KMS-11 (cell line): ENCODE results near the gene EPHB3.

ENCODE experiments used
- H2AFZ ChIP-seq: fragments of 200-600 bp; sonication (generic); 2 replicates; pipeline ENCODE4 v1.6.1; 2016; ENCODE audit warnings: antibody characterized with exemption, mixed run types, low read depth
- H3K27ac ChIP-seq: fragments of 200-600 bp; sonication (generic); 2 replicates; pipeline ENCODE4 v1.6.1; 2016; ENCODE audit warnings: mild to moderate bottlenecking, mixed run types
- H3K27me3 ChIP-seq: fragments of 200-600 bp; sonication (generic); 2 replicates; pipeline ENCODE4 v1.6.1; 2017; ENCODE audit warnings: mild to moderate bottlenecking, low read depth, mixed run types, moderate library complexity; ENCODE audit not compliant: insufficient read depth
- H3K36me3 ChIP-seq: fragments of 200-600 bp; sonication (generic); 2 replicates; pipeline ENCODE4 v1.6.1; 2017; ENCODE audit warnings: mild to moderate bottlenecking, mixed run types; ENCODE audit not compliant: insufficient read depth
- H3K4me1 ChIP-seq: fragments of 200-600 bp; sonication (generic); 2 replicates; pipeline ENCODE4 v1.6.1; 2016; ENCODE audit warnings: mild to moderate bottlenecking, low read depth, mixed run types; ENCODE audit not compliant: poor library complexity, severe bottlenecking
- H3K4me2 ChIP-seq: fragments of 200-600 bp; sonication (generic); 2 replicates; pipeline ENCODE4 v1.7.0; 2016; ENCODE audit warnings: mild to moderate bottlenecking, mixed run types
- H3K4me3 ChIP-seq: fragments of 200-600 bp; sonication (generic); IDR thresholded peaks from 2 replicates; pipeline ENCODE4 v1.6.1; 2017; ENCODE audit warnings: low read depth, low read length, mixed read lengths; ENCODE audit not compliant: insufficient read depth
- H3K79me2 ChIP-seq: fragments of 200-600 bp; sonication (generic); 2 replicates; pipeline ENCODE4 v1.6.1; 2016; ENCODE audit warnings: low read depth, mixed run types; ENCODE audit not compliant: insufficient read depth
- H3K9ac ChIP-seq: fragments of 200-600 bp; sonication (generic); 2 replicates; pipeline ENCODE4 v1.6.1; 2016; ENCODE audit warnings: mild to moderate bottlenecking, mixed run types
- H4K20me1 ChIP-seq: fragments of 200-600 bp; sonication (generic); 2 replicates; pipeline ENCODE4 v1.6.1; 2016; ENCODE audit warnings: mild to moderate bottlenecking, mixed run types; ENCODE audit not compliant: insufficient read depth
- TF ChIP-seq, protein P1 (sequence below): fragments of 200-600 bp; sonication (generic); conservative IDR thresholded peaks from 2 replicates; pipeline ENCODE4 v1.6.1; 2017; ENCODE audit warnings: low read depth, mild to moderate bottlenecking, antibody characterized with exemption, low read length, moderate library complexity, mixed read lengths

EPHB3 gene

DNA sequence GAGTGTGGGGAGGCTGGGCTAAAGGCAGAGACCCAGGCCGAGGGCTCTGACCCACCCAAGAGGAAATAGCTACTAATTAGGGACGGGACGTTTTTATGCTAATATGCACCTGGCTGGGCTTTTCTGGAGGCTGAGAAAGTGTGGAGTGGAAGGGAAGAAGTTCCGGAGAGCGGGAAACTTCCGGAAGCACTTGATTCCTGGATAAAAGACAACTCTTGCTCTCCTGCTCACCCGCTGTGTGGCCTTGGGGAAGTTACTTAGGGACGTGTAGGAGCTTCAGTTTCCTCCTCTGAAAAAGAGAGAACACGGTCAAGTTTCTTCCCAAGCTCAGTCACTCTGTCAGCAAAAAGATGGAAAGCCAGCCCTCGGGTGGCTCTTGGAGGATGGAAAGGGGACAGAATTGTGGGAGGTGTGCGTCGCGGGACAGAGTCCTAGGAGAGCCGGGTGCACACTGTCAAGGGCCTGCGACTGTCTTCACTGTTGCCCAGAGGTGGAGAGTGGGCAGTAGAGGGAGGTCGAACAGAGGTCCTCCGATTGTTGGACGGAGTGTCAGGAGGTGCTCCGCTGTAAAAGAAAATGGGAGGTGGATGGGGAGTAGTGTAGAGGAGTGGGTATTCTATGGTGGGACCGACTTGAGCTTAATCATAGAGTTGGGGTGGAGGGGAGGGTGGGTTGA lies 43.2 kb downstream of the EPHB3 start:
- Histone ChIP-seq H3K27ac (no peak overlapping the region), H4K20me1 (no peaks in the 10 kb centered on the region), H3K79me2 (no peaks in the 10 kb centered on the region), H2AFZ (no peak overlapping the region), H3K4me3 (no peak overlapping the region), H3K27me3 (peaks cover 20% of the 10 kb centered on the region), H3K4me1 (no peaks in the 10 kb centered on the region), H3K4me2 (no peak overlapping the region), H3K9ac (no peak overlapping the region), H3K36me3 (no peaks in the 10 kb centered on the region)
- TF ChIP-seq, protein P1, sequence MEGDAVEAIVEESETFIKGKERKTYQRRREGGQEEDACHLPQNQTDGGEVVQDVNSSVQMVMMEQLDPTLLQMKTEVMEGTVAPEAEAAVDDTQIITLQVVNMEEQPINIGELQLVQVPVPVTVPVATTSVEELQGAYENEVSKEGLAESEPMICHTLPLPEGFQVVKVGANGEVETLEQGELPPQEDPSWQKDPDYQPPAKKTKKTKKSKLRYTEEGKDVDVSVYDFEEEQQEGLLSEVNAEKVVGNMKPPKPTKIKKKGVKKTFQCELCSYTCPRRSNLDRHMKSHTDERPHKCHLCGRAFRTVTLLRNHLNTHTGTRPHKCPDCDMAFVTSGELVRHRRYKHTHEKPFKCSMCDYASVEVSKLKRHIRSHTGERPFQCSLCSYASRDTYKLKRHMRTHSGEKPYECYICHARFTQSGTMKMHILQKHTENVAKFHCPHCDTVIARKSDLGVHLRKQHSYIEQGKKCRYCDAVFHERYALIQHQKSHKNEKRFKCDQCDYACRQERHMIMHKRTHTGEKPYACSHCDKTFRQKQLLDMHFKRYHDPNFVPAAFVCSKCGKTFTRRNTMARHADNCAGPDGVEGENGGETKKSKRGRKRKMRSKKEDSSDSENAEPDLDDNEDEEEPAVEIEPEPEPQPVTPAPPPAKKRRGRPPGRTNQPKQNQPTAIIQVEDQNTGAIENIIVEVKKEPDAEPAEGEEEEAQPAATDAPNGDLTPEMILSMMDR: no peak

DNA sequence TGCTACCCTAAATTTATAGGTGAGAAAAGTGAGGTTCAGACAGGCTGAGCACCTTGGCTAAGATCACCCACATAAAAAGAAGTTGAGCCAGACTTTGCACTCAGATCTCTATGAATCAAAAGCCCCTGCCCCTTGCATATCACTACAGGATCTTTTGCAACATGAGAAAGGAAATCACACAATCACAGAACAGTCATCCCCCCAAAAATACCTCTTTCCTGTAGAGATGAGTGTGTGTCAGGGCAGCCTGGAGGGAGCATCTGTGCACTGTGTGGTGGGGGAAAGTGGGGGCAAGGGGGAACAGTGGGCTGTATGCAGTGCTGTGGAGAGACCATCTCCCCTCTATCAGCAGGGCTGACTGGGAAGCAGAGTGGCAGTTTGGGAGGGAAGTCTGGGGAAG lies 46.6 kb downstream of the EPHB3 start:
- H3K79me2 ChIP-seq: no peaks in the 10 kb centered on the region
- no peaks in the 10 kb centered on the region for H3K4me1 ChIP-seq
- H3K4me2 ChIP-seq: no peak overlapping the region
- H3K36me3 ChIP-seq: no peaks in the 10 kb centered on the region
- H3K9ac ChIP-seq: no peak overlapping the region
- H2AFZ ChIP-seq: no peak overlapping the region
- H3K4me3 ChIP-seq: no peak overlapping the region
- TF ChIP-seq, protein P1: no peak
- no peaks in the 10 kb centered on the region for H4K20me1 ChIP-seq
- H3K27ac ChIP-seq: no peak overlapping the region
- peaks cover 8% of the 10 kb centered on the region for H3K27me3 ChIP-seq

DNA sequence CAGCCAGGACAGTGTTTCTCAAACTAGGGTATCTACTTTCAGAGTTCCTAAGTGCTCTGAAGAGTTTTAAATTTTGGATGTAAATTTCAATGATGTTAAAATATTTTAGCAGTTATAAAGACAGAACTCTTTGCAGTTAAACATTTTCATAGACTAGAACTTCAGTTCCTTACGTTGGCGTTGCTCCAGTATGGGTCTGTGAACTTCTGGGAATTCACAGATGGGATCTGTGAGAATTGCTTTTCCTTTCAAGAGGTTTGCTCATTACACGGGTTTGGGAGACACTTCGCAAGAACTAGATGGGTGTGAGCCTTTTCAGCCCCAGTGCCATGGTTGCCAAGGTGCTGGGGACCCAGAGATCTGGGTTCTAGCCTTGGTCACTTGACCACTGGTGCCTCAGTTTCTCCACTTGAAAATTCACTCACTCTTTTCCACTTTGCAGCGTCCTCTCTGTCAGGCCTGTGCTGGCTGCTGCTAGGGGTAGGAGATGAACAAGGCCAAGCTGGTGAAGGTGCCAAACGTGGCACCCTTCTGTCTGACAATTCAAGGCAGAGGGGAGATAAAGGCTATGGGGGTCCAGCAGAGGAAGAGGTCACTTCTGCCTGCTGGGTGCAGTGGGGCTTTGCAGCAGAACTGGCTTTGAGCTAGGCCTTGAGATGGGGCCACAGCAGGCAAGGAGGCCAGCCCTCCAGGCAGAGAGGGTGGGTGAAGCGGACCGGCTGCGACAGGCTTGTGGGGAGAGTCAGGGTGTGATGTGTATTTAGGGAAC lies 48.1 kb downstream of the EPHB3 start:
- Histone ChIP-seq H3K4me2 (no peak overlapping the region), H3K27ac (no peak overlapping the region), H3K36me3 (no peaks in the 10 kb centered on the region), H4K20me1 (no peaks in the 10 kb centered on the region), H3K79me2 (no peaks in the 10 kb centered on the region), H3K27me3 (no peaks in the 10 kb centered on the region), H2AFZ (no peak overlapping the region), H3K9ac (no peak overlapping the region), H3K4me3 (no peak overlapping the region), H3K4me1 (no peaks in the 10 kb centered on the region)
- TF ChIP-seq, protein P1: no peak

DNA sequence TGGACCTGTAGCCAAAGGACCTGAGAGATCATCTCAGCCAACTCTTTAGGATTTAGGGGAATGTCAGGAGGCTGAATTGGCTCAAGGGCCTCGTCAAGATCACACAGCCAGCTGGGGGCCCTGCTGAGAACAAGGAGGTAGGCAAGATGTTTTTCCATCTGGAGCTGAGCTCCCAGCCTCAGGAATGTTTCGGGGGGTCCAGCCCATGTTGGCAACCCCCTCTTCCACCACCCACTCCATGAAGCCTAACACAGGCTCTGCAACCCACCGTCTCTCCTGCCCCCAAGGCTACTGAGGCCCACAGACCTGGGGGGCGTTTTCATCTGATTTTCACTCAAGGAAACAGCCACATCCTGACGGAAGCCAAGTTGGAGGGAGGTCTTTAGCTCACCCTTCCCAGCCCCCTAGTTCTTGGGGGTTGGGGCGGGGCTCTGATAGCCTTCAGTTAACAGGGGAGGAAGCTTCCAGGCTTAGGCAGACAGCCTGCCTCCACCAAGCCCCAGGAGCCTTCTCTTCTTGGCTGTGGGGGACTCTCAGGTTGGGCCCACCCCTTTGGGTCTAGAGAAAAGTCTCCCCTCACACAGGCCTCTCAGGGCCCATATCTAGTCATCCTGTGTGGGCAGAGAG lies 48.8 kb downstream of the EPHB3 start:
- Histone ChIP-seq H4K20me1 (no peaks in the 10 kb centered on the region), H3K9ac (no peak overlapping the region), H3K36me3 (no peaks in the 10 kb centered on the region), H3K4me2 (no peak overlapping the region), H2AFZ (no peak overlapping the region), H3K4me3 (no peak overlapping the region), H3K4me1 (no peaks in the 10 kb centered on the region), H3K27ac (no peak overlapping the region), H3K79me2 (no peaks in the 10 kb centered on the region), H3K27me3 (no peaks in the 10 kb centered on the region)
- TF ChIP-seq, protein P1: no peak
